Measurements from ENCODE around the gene NUP188.

The NUP188 gene

GRCh38 chr9:128916745-128917144 lies 30.8 kb upstream of the NUP188 start:
- H3K27me3 ChIP-seq = peaks cover under 1% of the 10 kb centered on the region
- no peaks in the 10 kb centered on the region for H3K9me3 ChIP-seq
- no peak overlapping the region for H3K4me3 ChIP-seq (ENCODE audit: low read depth in 1 of 2, low read length in 1 of 2)
- peaks cover 37% of the 10 kb centered on the region for H3K36me3 ChIP-seq
- TF ChIP-seq CTCF (IDR thresholded peaks at IDR 0.05) = no peak
- H3K27ac ChIP-seq = no peak overlapping the region
- no peaks in the 10 kb centered on the region for H3K4me1 ChIP-seq (ENCODE audit: control insufficient read depth in 1 of 2, insufficient read depth in 1 of 2, low read depth in 1 of 2, low read length in 1 of 2)

- no peak for TF ChIP-seq CTCF (IDR thresholded peaks at IDR 0.05)
- H3K36me3 ChIP-seq = peaks cover 37% of the 10 kb centered on the region
- H3K27me3 ChIP-seq = peaks cover 6% of the 10 kb centered on the region
- H3K27ac ChIP-seq = no peak overlapping the region
- no peak overlapping the region for H3K4me3 ChIP-seq (ENCODE audit: low read depth in 1 of 2, low read length in 1 of 2)
- peaks cover 0 to 4% of the 10 kb centered on the region in 2 experiments for H3K4me1 ChIP-seq (ENCODE audit: control insufficient read depth in 1 of 2, insufficient read depth in 1 of 2, low read depth in 1 of 2, low read length in 1 of 2)
- H3K9me3 ChIP-seq = no peaks in the 10 kb centered on the region
These were observed 30.2 kb upstream of the NUP188 start for GRCh38 chr9:128917151-128917849.

- Histone ChIP-seq H3K27me3 (peaks cover 14% of the 10 kb centered on the region), H3K4me1 (ENCODE audit: control insufficient read depth in 1 of 2, insufficient read depth in 1 of 2, low read depth in 1 of 2, low read length in 1 of 2) (peaks cover 4 to 7% of the 10 kb centered on the region in 2 experiments), H3K9me3 (no peaks in the 10 kb centered on the region), H3K36me3 (peaks cover 30% of the 10 kb centered on the region), H3K4me3 (ENCODE audit: low read depth in 1 of 2, low read length in 1 of 2) (no peak overlapping the region), H3K27ac (no peak overlapping the region)
- no peak for TF ChIP-seq CTCF (IDR thresholded peaks at IDR 0.05)
These were observed 28.6 kb upstream of the NUP188 start for GRCh38 chr9:128918921-128919320.

- peaks cover 30% of the 10 kb centered on the region for H3K36me3 ChIP-seq
- H3K4me1 ChIP-seq (ENCODE audit: control insufficient read depth in 1 of 2, insufficient read depth in 1 of 2, low read depth in 1 of 2, low read length in 1 of 2) = peaks cover 4 to 7% of the 10 kb centered on the region in 2 experiments
- no peak overlapping the region for H3K27ac ChIP-seq
- no peak overlapping the region for H3K4me3 ChIP-seq (ENCODE audit: low read depth in 1 of 2, low read length in 1 of 2)
- no peak for TF ChIP-seq CTCF (IDR thresholded peaks at IDR 0.05)
- H3K9me3 ChIP-seq = no peaks in the 10 kb centered on the region
- H3K27me3 ChIP-seq = peaks cover 14% of the 10 kb centered on the region
These were observed 28.0 kb upstream of the NUP188 start for GRCh38 chr9:128919402-128920089.

GRCh38 chr9:128920381-128921058 lies 27.0 kb upstream of the NUP188 start, which contains the start of gene PHYHD1:
Gene PHYHD1, plus strand, starts transcription at chr9:128920982. Its CDS starts 1,342 bp downstream, at chr9:128922324.
- Histone ChIP-seq H3K9me3 (no peaks in the 10 kb centered on the region), H3K4me1 (ENCODE audit: control insufficient read depth in 1 of 2, insufficient read depth in 1 of 2, low read depth in 1 of 2, low read length in 1 of 2) (peaks cover 4 to 7% of the 10 kb centered on the region in 2 experiments), H3K36me3 (peaks cover 30% of the 10 kb centered on the region), H3K4me3 (ENCODE audit: low read depth in 1 of 2, low read length in 1 of 2) (no peak within 1 kb of the TSS), H3K27me3 (peaks cover 14% of the 10 kb centered on the region), H3K27ac (no peak within 1 kb of the TSS)
- TF ChIP-seq CTCF (IDR thresholded peaks at IDR 0.05) = no peak
